Measurements from ENCODE around the gene EVI2B.
"Not testable (repeated sequence)": the region's sequence is repeated elsewhere in the genome, so short reads cannot be mapped to it uniquely, and the experiment has no call there.

Gene EVI2B

DNA sequence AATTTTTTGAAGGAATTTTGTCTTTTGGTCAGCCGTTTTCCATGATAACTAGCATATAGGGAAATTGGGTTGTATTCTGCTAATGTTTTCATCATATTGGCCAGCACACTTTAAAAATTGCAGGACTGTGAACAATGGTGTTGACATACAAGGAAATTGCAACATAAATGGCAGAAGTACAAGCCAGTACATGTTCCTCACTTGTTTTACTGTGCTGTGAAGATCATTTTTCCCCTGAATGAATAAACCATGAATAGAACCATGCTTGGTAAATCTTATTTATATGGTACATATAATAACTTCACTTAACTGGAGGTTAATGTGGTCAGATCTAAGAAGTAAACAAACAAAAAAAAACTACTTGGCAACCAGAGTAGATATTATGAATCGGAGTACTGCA lies 39.6 kb downstream of the EVI2B start:
- FAIRE-seq = no peak
- no peak for DNase-seq (ENCODE audit: extremely low spot score, insufficient read length, low read depth)

DNA sequence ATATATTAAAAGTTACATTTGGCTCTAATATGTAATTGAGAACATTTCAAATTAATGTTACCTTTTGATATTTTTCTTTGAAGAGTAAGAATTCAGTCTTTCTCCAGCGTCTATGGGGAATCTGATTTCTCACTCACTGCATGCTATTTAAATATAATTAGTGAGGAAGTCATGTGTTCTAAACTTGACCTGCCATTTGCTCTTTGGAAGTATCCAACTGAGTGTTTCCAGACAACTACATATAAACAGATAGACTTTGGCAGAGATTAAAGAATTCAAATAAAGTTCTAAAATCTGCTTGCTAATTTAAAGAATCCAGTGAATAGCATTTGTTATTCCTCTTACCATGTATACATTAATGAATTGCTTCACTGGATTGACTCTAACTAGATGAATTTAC lies 40.3 kb downstream of the EVI2B start:
- FAIRE-seq (no peak), DNase-seq (ENCODE audit: extremely low spot score, insufficient read length, low read depth) (no peak)

DNA sequence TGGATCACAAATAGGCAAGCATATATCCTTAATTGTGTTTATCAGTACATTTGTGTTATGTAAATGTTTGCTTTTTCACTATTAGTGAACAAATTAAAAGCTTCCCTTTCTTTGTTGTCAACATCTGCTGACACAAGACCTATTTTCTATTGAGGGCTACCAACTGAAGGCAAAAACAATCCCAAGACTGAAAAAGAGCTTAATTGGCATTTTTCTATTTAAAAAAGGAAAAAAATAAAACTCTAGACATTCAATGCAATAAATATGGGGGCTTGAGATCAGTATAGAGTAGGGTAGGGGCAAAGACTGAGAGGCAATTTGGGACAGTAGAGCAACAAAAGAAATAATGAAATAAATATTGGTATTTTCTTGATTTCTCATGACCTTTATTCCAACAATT lies 41.1 kb downstream of the EVI2B start:
- no peak for FAIRE-seq
- DNase-seq (ENCODE audit: extremely low spot score, insufficient read length, low read depth) = no peak

DNA sequence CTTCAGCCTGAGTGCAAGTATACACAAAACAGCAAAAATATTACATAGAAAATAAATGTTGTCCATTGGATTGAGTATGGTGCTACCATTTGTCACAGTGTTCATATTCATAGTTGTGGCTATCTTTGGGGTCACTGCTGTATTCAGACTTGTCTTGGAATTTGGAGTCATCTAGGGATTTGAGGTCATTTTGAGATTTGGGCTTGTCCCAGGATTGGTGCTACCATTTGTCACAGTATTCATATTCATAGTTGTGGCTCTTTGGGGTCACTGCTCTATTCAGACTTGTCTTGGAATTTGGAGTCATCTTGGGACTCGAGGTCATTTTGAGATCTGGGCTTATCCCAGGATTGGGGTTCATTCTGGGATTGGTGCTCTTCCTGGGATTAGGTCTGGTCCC lies 41.6 kb downstream of the EVI2B start:
- no peak for FAIRE-seq
- no peak for DNase-seq (ENCODE audit: extremely low spot score, insufficient read length, low read depth)

DNA sequence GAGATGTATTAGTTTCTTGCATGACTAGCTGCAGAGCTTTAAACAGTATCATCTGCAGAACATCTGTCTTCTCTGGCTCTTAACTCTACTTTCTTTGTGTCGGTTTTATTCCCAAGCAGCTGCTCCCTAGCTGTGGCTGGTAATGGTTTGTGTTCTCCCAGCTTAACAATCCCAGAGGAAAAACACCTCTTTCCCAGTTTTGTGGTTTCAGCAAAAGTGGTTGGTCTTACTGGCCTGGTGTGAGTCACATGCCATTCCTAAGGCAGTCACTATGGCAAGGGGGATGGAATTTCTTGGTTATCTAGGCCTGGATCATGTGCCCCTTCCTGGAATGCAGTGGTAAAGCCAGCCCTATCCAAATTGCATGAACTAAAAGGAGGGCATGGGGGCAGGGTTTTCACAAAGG lies 44.3 kb downstream of the EVI2B start:
- FAIRE-seq (no peak), DNase-seq (ENCODE audit: extremely low spot score, insufficient read length, low read depth) (no peak)

DNA sequence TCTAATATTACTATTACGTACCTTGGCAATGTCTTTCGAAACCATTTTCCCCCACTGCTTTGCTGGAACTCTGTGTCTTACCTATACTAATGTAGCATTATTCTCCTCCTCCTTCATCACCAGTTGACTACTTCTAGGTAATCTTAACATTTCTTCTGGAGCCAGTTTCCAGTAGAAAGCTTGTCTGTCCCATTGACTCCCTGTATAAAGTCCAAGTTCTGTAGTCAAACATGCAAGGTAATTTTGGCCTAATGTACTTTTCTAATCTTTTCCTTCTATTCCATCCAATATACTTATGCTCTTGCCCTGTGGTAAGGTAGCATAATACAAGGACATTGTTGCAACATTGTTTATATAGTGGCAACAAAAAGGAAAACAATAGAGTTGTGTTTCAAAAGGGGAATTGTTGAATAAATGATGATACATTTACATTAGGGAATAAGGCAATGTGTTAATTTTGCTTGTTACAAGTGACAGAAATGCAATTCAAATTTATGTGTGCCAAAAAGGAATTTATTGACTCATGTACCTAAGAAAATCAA lies 44.7 kb downstream of the EVI2B start:
- no peak for FAIRE-seq

DNA sequence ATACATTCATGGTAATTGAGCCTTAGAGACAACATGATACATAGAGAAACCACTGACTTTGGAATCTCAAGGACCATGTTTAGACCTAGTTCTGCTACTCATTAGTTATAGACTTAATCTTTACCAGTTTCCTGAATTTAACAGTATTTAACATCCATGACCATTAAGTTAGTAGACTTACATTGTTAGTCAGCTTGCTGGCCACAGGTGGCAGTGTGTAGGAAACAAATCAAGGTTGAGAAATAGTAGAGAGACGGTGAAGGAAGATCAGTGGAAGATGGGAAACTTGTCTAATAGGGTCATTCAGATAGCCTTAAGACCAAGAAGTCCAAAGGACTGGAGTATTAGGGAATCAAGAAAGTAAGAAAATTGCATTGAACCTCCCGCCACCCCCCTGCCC lies 47.8 kb downstream of the EVI2B start:
- DNase-seq (ENCODE audit: extremely low spot score, insufficient read length, low read depth) (no peak), FAIRE-seq (peak; percentile 74)

More for the DNA sequence above, 44.7 kb downstream of the EVI2B start:
- no peak for DNase-seq (ENCODE audit: extremely low spot score, insufficient read length, low read depth)

DNA sequence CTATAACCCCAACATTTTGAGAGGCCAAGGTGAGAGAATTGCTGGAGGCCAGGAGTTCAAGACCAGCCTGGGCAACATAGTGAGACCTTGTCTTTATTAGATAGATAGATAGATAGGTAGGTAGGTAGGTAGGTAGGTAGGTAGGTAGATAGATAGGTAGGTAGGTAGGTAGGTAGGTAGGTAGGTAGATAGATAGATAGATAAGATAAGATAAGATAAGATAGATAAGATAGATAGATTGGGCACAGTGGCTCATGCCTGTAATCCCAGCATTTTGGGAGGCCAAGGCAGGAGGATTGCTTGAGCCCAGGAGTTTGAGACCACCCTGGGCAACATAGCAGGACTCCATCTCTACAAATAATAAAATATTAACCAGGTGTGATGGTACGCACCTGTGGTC lies 50.9 kb downstream of the EVI2B start:
- DNase-seq (ENCODE audit: extremely low spot score, insufficient read length, low read depth); FAIRE-seq: not testable (repeated sequence)

DNA sequence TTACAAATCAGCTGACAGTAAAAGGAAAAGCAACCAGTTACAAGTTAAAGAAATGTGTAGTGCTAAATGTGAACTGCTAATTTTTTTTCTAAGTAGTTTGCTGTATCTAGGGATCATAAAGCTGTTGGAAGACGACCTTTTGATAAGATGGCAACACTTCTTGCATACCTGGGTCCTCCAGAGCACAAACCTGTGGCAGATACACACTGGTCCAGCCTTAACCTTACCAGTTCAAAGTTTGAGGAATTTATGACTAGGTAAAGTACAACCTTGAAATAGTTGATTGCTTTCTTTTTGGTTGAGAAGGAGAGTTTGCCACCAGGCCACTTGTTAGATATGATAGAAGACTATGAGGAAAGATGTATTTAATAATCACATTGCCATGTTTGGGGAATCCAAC lies 52.3 kb downstream of the EVI2B start:
- DNase-seq (ENCODE audit: extremely low spot score, insufficient read length, low read depth) = no peak
- no peak for FAIRE-seq

DNA sequence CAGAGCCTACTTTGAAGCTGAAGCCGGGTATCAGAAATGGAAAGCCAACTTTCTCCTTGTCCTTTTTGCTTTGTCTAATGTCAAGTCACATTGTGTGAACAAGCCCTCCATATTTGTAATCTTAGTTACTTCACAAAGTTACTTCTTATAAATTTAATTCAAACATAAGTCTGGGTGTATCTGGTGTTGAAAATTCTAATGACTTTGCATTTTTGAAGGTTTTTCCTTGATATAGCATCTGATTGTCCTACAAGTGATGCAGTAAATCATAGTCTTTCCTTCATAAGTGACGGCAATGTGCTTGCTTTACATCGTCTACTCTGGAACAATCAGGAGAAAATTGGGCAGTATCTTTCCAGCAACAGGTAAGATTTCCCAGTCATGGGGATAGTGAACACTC lies 53.7 kb downstream of the EVI2B start:
- FAIRE-seq (no peak), DNase-seq (ENCODE audit: extremely low spot score, insufficient read length, low read depth) (no peak)

DNA sequence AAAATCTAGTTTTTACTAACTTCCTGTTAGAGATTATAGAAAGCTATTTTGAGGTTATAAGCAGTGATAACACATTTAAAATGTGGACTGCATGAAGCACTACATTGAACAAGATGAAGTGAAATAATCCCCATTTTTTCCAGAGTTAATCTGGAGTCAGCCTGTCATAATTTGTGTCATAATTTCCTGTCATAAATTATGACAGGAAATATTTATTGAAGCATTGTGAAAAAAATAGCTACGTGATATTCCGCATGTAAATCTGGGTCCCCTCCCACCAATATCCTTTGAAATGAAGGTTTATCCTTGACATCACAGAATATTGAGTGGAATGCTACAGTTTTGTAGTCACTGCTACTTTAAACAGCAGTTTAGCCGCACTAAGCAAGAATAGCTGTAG lies 56.9 kb downstream of the EVI2B start:
- no peak for DNase-seq (ENCODE audit: extremely low spot score, insufficient read length, low read depth)
- FAIRE-seq = no peak

DNA sequence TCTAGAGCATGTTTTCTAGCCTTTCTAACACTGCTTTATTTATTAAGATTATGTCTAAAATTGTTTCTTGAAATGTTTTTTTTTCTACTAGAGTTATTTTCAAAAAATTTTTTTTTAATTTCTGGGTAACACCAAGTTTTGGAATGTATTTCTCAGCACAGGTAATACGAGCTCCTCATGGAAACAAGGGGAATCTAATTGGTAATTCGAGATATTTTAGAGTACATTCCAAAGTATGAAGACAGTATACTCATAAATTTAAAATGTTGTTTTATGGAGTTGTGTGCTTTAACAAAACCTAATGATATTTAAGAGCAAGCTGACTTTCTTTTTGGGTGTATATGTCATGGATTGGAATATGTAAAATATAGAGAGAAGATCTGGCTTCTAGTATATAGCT lies 59.2 kb downstream of the EVI2B start:
- FAIRE-seq (no peak), DNase-seq (ENCODE audit: extremely low spot score, insufficient read length, low read depth) (no peak)
